NCI-H748 treated with DMSO at 0.1 percent for 48 hours (cell line): ENCODE data around the gene HRH2.
"Not testable (repeated sequence)": the region's sequence is repeated elsewhere in the genome, so short reads cannot be mapped to it uniquely, and the experiment has no call there.

Source experiments
- DNase-seq: peaks from one replicate; lab custom pipeline; 2025; lab: John Stamatoyannopoulos, UW

HRH2 gene, protein sequence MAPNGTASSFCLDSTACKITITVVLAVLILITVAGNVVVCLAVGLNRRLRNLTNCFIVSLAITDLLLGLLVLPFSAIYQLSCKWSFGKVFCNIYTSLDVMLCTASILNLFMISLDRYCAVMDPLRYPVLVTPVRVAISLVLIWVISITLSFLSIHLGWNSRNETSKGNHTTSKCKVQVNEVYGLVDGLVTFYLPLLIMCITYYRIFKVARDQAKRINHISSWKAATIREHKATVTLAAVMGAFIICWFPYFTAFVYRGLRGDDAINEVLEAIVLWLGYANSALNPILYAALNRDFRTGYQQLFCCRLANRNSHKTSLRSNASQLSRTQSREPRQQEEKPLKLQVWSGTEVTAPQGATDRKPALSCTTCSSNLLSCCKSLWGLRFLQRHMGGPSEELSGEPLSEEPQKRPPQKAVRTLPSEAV

DNA sequence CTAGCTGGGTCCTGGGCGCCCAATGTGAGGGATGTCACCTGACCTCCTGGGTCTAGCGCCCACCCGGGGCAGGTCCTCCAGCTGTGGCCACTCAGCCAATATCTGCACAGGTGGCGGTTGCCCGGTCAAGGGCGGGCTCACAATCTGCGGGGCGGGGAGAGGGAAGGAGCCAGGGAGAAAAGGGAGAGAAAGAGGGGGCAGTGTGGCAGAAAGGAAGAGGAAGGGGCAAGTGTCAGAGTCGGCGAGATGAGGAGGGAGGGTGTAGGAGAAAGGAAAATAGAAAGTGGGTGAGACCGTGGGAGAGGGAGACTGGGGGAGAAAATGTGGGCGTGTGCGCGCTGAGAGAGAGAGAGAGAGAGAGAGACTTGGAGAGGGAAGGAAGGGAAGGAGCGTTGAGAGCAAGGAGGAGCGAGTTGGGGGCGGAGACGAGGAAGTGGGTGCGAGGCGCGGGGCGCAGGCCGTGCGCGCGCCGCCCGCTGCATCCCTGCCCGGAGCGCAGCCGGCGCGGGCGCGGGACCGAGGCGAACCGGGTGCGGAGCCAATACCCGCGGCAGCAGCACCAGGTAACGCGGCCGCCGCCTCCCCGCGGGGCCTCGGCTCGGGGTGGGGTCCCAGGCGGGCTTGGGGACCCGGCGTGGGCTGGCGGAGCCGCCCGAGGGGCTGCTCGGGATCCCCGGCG is at the start of gene HRH2:
Gene HRH2 (plus strand): TSS at position 479 of the 679 bp plus-strand sequence. CDS start 25,163 bp downstream, outside the sequence.
- no peak for DNase-seq

DNA sequence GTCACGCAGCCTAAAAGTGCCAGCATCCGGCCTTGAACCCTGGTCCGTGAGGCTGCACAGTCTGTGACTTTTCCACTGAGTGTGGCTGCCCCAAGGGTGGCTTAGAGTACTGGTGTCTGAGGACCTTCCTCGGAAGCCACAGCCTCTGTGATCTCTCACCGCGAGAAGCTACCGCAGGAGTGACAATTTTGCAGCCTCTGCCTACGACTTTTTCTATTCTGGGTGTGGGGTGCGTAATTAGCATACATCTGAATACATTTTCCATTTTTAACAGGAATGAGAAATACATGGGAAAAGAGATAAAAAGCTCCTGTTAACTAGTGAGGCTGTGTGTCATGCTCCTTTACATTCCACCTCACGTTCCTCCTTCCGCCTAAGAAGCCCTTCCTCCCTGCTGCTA is 48.3 kb upstream of the HRH2 start:
- DNase-seq = no peak

DNA sequence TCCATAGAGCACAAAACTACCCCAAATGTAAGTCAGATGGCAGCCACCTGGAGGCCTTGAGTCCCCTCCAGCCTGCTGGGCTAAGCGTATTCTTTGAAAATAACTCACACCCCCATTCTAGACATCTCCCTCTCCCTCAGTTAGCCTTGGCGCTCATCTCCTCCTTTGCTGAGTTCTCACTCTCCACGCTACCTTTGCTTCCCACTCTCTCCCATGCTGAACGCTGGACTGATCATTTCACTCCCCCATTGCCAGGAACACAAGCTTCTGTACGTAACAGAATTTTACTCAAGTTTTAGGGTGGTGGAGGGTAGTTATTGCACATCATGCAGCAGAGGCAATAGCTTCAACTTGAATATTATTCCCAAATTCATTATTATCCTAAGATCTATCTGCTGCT is 47.5 kb upstream of the HRH2 start:
- DNase-seq = no peak

DNA sequence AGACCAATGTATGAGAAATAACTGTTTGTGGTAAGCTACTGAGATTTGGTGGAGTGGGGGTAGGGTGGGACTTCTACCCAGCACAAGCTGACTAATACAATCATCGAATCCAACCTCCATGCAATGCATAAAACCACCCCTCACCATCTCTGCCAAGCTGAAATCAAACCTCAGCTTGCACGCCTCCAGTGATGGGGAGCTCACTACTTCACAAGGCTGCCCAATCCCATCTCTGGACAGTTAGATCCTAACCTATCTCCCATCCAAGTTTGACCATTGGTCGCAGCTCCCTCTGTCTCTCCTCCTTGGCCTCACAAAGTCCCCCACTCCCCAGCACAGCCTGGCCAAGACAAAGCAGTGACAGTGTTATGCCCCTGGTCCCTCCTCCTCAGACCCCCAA is 47.0 kb upstream of the HRH2 start:
- DNase-seq = no peak

DNA sequence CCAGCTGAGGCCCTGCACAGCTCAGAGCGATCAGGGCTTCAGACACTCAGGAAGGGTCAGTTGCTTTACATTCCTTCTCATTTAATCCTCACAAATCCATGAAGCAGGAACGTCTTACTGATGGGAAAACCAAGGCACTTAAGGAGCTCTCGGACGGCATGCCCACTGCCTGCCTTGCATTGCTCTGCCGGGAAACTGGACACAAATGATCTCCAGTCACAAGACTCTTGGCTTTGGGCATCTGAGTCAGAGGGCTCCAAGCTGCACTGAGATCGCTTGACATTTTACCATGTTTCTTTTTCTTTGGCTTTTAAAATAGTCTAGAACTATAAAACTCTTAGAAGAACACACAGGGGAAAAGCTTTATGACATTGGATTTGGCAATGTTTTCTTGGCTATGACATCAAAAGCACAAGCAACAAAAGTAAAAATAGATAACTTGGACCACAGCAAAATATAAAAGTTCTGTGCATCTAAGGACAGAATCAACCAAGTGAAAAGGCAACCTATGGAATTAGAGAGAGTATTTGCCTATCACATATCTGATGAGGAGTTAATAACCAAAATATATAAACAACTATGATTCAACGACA is 43.6 kb upstream of the HRH2 start:
- no peak for DNase-seq

DNA sequence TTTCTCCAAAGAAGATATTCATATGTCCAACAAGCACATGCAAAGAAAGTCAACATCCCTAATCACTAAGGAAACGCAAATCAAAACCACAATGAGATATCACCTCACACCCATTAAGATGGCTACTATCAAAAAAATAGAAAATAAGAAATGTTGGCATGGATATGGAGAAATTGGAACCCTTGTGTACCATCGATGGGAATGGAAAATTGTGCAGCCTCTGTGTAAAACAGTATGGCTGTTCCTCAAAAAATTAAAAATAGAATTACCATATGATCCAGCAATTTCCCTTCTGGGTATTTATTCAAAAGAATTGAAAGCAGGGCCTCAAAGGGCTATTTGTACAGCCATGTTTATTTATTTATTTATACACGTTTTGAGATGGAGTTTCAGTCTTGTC is 43.0 kb upstream of the HRH2 start:
- DNase-seq = no peak

DNA sequence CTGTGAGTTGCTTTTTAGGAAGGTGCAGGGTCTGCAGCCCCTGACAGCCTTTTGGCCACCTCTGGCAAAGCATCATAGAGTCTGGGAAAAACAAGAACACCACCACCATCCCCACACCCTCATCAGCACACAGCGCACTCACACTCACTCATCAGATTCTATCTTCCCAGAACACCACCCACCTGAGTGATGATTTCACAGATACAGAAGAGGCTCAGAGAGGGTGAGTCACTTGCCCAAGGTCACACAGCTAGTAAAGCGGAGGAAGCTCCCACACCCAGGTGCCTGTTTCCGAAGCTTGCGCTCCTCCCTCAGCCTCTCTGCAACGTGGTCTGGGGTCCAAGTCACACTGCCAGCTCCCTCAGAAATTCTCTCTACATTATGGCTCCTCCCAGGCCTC is 41.8 kb upstream of the HRH2 start:
- DNase-seq = no peak

DNA sequence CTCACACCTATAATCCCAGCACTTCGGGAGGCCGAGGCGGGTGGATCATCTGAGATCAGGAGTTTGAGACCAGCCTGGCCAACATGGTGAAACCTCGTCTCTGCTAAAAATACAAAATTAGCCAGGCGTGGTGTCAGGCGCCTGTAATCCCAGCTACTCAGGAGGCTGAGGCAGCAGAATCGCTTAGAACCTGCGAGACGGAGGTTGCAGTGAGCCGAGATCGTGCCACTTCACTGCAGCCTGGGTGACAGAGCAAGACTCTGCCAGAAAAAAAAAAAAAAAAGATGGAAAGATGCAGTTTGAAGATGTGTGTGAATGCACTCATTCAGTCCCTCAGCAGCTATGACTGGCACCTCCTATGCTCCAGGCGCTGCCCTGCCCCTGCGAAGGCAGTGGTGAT is 41.3 kb upstream of the HRH2 start:
- not testable (repeated sequence) for DNase-seq

DNA sequence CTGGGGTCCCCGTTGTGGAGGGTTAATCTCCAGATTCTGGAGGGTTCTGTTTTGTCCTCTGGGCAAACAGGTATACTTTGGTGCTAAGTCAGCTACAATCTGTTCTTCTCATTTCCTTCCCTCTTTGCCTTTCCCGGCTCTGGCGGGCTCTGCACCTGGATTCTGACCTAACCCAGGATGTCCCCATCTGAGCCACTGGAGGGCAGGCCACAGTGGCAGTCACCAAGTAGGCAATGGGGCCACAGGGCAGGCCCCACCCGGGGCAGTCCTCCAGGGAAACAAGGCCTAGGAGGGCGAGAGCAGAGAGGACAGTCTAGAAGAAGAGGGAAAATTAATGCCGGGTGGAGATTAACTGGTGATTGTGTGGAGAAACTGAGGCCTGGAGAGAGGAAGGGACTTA is 40.4 kb upstream of the HRH2 start:
- DNase-seq = no peak

DNA sequence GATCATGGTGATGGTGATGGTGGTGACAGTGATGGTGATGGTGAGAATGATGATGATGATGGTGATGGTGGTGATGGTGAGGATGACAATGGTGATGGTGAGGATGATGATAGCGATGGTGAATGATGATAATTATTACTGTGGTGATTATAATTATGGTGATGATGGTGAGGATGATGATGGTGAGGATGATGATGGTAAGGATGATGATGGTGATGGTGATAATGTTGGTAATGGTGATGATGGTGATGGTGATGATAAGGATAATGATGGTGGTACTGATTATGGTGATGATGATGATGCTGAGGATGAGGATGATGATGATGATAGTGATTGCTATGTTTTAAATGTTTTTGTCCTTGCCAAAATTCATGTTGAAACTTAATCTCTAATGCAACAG is 37.3 kb upstream of the HRH2 start:
- DNase-seq = no peak

DNA sequence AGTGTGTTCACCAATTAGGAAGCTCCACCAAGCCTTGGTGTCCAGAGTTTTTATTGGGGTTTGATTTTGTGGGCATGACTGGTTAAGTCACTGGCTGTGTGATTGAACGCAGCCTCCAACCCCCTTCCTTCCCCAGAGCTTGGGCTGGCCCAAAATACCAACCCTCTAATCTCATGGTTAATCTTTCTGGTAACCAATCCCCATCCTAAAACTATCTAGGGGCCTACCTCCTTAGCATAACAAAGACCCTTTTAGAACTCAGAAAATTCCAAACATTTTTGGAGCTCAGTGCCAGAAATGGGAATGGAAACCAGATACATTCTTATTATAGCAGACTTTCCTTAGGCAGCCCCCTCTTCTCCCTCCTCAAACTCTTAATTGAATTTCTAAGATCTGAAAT is 35.9 kb upstream of the HRH2 start:
- no peak for DNase-seq

DNA sequence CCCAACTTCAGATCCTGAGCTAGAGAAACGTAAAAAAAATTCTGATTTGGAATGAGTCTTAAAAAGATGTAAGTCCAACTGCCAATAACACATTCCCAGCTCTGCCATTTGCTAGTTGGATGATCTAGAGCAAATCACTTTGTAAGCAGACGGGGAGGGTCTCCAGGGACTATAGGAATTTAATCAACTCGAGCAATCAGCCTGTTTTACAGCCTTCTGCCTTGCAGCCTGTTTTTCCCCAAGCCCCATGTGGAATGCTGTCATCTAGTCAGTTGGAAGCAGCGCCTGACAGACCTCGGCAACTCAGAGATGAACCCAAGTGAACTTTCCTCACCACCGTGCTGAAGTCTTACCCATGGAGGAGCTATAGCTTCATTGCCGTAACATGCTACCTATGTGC is 34.8 kb upstream of the HRH2 start:
- DNase-seq = no peak

DNA sequence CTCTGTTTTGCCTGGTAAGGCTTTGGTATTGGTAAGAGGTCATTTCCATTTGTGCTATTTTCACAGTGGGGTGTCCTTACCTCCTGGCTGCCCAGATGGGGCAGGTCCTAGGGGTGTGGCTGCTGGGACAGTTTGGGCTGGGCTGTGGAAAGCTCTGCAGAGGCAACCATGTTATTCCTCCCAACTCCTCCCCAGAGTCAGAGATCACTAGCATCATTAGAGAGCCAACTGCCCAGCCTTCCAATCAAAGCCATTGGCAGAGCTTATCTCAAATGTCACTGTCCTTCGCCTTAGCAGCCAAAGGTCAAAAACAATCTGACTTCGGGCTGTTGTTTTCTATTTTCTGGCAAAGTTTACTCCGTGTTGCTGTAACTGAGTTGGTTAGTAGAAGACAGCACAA is 33.6 kb upstream of the HRH2 start:
- DNase-seq = no peak

DNA sequence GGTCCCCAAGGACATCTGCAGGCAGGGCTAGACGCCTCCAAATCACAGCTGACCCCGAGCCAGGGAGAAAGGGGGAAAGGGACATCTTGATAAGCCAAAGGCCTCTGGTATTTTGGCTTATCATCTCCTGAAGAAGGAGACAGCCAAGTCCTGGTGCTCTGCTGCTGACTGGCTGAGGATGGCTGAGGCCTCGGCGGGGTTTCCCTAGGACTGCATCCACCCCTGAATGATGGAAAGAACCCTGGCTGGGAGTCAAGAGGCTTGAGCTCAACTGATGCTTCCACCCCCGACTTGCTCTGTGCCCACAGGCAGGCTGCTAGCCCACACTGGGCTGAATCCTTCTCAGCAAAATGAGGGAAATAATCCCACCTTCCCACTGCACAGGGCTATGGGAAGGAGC is 30.9 kb upstream of the HRH2 start:
- no peak for DNase-seq

DNA sequence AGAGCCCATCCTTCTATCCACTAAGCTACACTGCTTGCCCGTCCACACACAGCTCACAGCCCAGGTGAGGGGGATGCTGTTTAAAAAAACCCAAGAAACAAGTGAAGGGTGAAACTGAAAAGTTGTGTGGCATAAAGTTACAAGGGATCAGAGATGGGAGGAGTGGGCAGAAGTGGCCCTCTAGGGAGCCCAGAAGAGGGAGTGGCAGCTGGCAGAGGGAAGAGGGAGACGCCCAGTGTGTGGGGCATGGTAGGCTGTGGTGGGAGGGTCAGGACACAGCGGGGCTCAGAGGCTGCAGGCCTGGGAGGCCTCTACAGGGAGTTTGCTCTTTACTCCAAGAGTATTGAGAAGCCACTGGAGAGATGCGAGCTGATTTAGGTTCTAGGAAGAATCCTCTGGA is 30.1 kb upstream of the HRH2 start:
- DNase-seq = no peak

DNA sequence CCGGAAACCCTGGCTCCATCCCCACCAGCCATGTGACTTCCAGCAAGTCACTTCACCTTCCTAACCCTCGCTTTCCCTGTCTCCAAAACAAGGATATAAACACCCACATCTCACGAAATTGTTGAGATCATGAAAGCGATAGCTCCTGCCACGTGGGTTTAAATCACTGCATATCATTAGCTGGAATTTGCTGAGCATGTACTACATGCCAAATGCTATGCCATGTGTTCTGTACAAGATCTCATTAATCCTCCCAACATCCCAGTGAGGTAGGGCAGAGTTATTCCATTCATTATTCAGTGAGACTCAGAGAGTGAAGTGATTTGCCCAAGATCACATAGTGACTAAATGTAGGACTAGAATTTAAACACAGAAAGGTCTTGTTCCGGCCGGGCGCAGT is 29.2 kb upstream of the HRH2 start:
- no peak for DNase-seq

DNA sequence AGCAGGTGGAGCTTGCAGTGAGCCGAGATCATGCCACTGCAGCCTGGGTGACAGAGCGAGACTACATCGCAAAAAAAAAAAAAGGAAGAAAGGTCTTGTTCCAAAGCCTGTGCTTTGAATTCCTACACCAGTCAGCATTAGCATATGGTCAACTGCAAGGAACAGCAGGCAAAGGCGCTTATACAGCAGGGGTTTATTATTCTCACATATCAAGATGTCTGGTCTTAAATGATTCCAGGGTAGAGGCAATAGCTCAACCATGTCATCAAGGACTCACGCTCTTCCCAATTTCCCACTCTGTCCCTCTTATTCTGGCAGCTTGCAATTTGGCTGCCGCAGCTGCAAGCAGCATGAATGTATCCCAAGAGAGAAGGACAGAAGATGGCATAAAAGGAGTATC is 28.6 kb upstream of the HRH2 start:
- DNase-seq = no peak

DNA sequence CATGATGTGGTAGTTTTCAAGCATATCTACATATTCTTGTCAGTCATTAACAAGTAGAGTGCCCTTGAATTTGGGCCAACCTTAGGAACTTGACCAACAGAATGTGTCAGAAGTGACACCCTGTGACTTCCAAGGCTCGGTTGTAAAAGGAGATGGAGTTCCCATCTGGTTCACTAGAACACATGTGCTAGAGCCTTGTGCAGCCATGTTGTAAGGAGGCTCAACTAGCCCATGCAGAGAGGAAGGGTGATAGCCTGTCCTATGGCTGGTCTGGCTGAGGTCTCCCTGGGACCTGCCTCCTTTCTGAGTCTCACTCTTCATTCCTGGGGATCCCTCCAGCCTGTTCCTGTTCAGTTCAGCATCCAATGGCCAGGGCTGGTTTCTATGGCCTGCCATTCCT is 28.1 kb upstream of the HRH2 start:
- DNase-seq = no peak

DNA sequence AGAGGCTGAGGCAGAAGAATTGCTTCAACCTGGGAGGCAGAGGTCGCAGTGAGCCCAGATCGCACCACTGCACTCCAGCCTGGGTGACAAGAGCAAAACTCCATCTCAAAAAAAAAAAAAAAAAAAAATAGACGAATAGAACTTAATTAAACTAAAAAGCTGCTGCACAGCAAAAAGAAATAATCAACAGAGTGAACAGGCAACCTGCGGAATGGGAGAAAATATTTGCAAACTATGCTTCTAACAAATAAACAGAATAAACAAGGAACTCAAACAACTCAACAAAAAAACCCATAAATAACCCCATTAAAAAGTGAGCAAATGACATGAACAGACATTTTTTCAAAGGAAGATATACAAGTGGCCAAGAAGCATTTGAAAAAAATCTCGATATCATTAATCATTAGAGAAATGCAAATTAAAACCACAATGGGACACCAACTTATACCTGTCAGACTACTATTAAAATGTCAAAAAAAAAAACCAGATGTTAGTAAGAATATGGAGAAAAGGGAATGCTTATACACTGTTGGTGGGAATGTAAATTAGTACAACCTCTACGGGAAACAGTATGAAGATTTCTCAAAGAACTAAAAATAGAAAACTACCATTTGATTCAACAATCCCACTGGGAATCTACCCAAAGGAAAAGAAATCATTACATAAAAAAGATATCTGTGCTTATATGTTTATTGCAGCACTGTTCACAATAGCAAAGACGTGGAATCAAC is 21.9 kb upstream of the HRH2 start:
- DNase-seq = no peak

DNA sequence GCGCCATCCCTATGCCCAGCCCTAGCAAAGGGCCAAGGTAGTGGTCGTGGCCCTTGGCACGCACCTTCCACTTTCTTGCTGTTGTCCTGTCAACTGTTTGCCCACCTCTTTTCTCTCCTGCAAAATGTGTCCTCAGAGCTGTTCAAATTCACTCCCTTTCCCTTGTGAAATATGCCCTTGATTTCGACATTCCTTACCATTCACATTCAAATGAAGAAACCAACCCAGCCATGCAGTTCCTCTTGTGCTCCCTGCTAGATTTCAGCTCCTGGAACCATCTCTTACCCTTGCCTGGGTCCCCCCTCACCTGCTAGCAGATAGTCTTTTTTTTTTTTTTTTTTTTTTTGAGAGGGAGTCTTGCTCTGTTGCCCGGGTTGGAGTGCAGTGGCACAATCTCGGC is 19.6 kb upstream of the HRH2 start:
- no peak for DNase-seq

DNA sequence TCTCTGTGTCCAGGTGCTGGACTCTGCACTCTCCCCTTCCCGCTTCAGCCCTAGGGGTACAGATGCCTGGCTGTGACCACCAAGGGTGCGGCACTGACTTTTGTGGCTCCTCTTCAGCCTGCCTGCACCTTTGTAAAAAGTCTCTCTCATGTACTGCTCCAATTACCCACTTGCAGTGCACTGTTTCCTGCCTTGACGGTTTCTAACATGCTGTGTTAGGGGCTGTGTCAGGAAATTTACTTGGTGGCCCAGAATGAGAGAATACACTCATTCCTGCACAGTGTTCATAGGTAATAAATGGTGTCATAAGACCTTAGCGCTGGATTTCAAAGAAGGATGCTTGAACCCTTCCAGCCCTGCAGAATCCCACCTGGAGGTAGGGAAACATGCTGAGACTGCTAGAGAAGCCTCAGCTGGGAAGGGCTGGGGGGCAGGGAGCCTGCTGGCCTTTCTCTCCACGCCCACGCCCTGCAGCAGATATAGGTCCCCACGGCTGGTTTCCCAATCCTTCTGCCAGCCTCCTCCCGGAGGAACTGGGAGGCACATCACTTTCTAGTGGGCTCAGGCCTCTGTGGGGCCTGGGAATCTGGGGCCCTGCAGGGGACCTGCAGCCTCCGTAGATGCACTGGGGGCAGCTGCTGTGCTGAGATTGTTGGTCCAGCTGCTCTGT is 17.6 kb upstream of the HRH2 start:
- DNase-seq = no peak

DNA sequence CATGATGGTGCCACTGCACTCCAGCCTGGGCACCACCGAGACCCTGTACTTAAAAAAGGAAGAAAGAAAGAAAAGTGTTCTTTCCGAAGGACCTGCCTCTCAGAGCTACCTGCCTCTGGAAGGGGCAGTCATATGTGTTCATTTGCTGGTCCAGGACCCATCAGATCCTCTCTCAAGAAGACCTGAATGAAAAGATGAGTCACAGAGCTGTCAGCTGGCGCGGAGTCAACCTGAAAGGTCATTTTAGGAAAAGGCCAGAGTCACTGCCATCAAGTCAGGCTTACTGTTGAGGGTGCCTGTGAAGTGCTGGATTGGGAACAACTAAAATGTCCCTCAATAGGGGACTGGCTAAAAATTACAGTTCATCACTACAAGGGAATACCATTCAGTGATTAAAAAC is 14.9 kb upstream of the HRH2 start:
- DNase-seq = no peak
